ENCODE data around the gene C12orf57. TPM values are rescaled to one million over a fixed set of nuclear protein-coding genes. Genes with fewer than 3 reads are reported as not detected.

Gene C12orf57
- total and polyA plus RNA-seq, 9 of the 15 experiments (the other 6 are each of a cell fraction or from before 2014, with no cell fraction given): 26.7 to 191 (median 107) TPM

- intact Hi-C loops (cut with micrococcal nuclease): loop anchor here (5.0 kb wide), 1 partner anchor 75 kb away; the partner anchor contains the start of gene TPI1
- H3K4me3 ChIP-seq: no peak overlapping the region
- H3K27ac ChIP-seq (ENCODE audit: extremely low read depth, low read depth, low read length): peak overlapping the region; percentile 96
- ChIA-PET POLR2A (interaction anchor here (0.6 to 6.3 kb wide), 5 partner anchors 11 to 73 kb away, joined by 3 to 98 read pairs (median 24); partner anchors contain the start of gene ATN1), CTCF (ENCODE audit: low intra/inter-chr PET ratio) (no interaction called here)
- H3K79me2 ChIP-seq (ENCODE audit: control insufficient read depth, insufficient read depth, low read length): peaks cover 13% of the 10 kb centered on the region
- in situ Hi-C loops (cut with MboI): loop anchor here (5.0 kb wide), 1 partner anchor 75 kb away; the partner anchor contains the start of gene TPI1
- FAIRE-seq: no peak
- WGBS (ENCODE audit: insufficient coverage, low coverage, missing lambda C conversion rate): 88% methylated on average over 4 of the region's 11 CpGs
- no peaks in the 10 kb centered on the region for H4K20me1 ChIP-seq (replicated peaks; ENCODE audit: control insufficient read depth, insufficient read depth, low read length)
- H3K9me3 ChIP-seq (replicated peaks; ENCODE audit: control insufficient read depth, insufficient read depth, low read depth, low read length): no peaks in the 10 kb centered on the region
- H3K36me3 ChIP-seq (ENCODE audit: control insufficient read depth, insufficient read depth, low read length): peaks cover 38% of the 10 kb centered on the region; the same call in 2 of the 3 replicates
- H3K9ac ChIP-seq (ENCODE audit: insufficient read depth in 1 of 2, low read depth in 2 of 2, low read length in 2 of 2): peak overlapping the region; percentile 86 to 90
- H2AFZ ChIP-seq (ENCODE audit: low read depth, low read length): no peak overlapping the region
- H3K27me3 ChIP-seq (ENCODE audit: control insufficient read depth in 2 of 2, insufficient read depth in 2 of 2, low read length in 2 of 2): no peaks in the 10 kb centered on the region
- H3K9me1 ChIP-seq (ENCODE audit: control insufficient read depth, insufficient read depth, low read length): no peaks in the 10 kb centered on the region
- H3K4me1 ChIP-seq (replicated peaks in 1 of 2; ENCODE audit: control insufficient read depth in 2 of 2, insufficient read depth in 2 of 2, low read length in 2 of 2): peaks cover 21 to 64% of the 10 kb centered on the region in 2 experiments
- no peak for DNase-seq (ENCODE audit: extremely low read depth in 1 of 4, low spot score in 3 of 4)
- no TSS peak for BruUV-seq (replicated peaks)
- ATAC-seq: no peak
- peak overlapping the region; percentile 94 for H3K4me2 ChIP-seq (ENCODE audit: insufficient read depth, low read length)
- TF ChIP-seq ZNF280A (IDR thresholded peaks at IDR 0.05; ENCODE audit: low read depth, partially characterized antibody): no peak
- no peak for TF ChIP-seq NCOA4 (IDR thresholded peaks at IDR 0.05; ENCODE audit: partially characterized antibody)
- TF ChIP-seq POLR2G (IDR thresholded peaks at IDR 0.05; ENCODE audit: low read depth, low read length): 0 out of 2 replicates have a peak, but pooled peaks have one; percentile 23
- TF ChIP-seq ZNF707 (CRISPR knock-in tag; conservative IDR thresholded peaks at IDR 0.05): no peak
- TF ChIP-seq NCOA2 (IDR thresholded peaks at IDR 0.05; ENCODE audit: partially characterized antibody in 2 of 2): no peak
- TF ChIP-seq ZNF395 (CRISPR knock-in tag; IDR thresholded peaks at IDR 0.05): no peak
- TF ChIP-seq HDAC6 (IDR thresholded peaks at IDR 0.05; ENCODE audit: low read depth, low read length): no peak
- no peak for TF ChIP-seq MCM7 (IDR thresholded peaks at IDR 0.05)
- TF ChIP-seq SLC30A9 (CRISPR knock-in tag; IDR thresholded peaks at IDR 0.05): no peak
- TF ChIP-seq GABPB2 (CRISPR knock-in tag; conservative IDR thresholded peaks at IDR 0.05): no peak
- TF ChIP-seq FOXP4 (CRISPR knock-in tag; IDR thresholded peaks at IDR 0.05; ENCODE audit: borderline replicate concordance): no peak
- TF ChIP-seq PTBP1 (IDR thresholded peaks at IDR 0.05; ENCODE audit: low read depth, low read length): no peak
- TF ChIP-seq ZBTB33 (CRISPR knock-in tag; IDR thresholded peaks at IDR 0.05): peak; percentile 93
- no peak for TF ChIP-seq BRF2 (IDR thresholded peaks at IDR 0.05; ENCODE audit: borderline replicate concordance, insufficient read depth, insufficient read length)
These were observed 1.5 kb upstream of the C12orf57 start for GRCh38 chr12:6942331-6942665.
